Measurements from ENCODE around the gene SNX3.
A peak's percentile ranks its signal among the peaks of the same experiment; 100 is the strongest.
"Not testable (repeated sequence)": the region's sequence is repeated elsewhere in the genome, so short reads cannot be mapped to it uniquely, and the experiment has no call there.

The SNX3 gene

GRCh38 chr6:108294297-108294726, 33.5 kb upstream of the SNX3 start:
- TF ChIP-seq CTCF (IDR thresholded peaks at IDR 0.05; ENCODE audit: low read depth, low read length, missing control alignments) = no peak
- no peak for DNase-seq (ENCODE audit: low read depth)
- H3K4me3 ChIP-seq (ENCODE audit: low read depth, low read length) = peak overlapping the region; percentile 82

- peak overlapping the region; percentile 82 for H3K4me3 ChIP-seq (ENCODE audit: low read depth, low read length)
Measured at GRCh38 chr6:108293527-108294296, 32.9 kb upstream of the SNX3 start.

GRCh38 chr6:108292561-108292960, 31.7 kb upstream of the SNX3 start:
- not testable (repeated sequence) for DNase-seq (ENCODE audit: low read depth); H3K4me3 ChIP-seq (ENCODE audit: low read depth, low read length)

More at GRCh38 chr6:108293527-108294296, 32.9 kb upstream of the SNX3 start:
- no peak for TF ChIP-seq CTCF (IDR thresholded peaks at IDR 0.05; ENCODE audit: low read depth, low read length, missing control alignments)
- no peak for DNase-seq (ENCODE audit: low read depth)

GRCh38 chr6:108291091-108291490, 30.3 kb upstream of the SNX3 start:
- no peak for TF ChIP-seq CTCF (IDR thresholded peaks at IDR 0.05; ENCODE audit: low read depth, low read length, missing control alignments)
- no peak for DNase-seq (ENCODE audit: low read depth)
- H3K4me3 ChIP-seq (ENCODE audit: low read depth, low read length) = no peak overlapping the region

- H3K4me3 ChIP-seq (ENCODE audit: low read depth, low read length) = no peak overlapping the region
- TF ChIP-seq CTCF (IDR thresholded peaks at IDR 0.05; ENCODE audit: low read depth, low read length, missing control alignments) = no peak
- no peak for DNase-seq (ENCODE audit: low read depth)
Measured at GRCh38 chr6:108288742-108289141, 27.9 kb upstream of the SNX3 start.

- no peak for TF ChIP-seq CTCF (IDR thresholded peaks at IDR 0.05; ENCODE audit: low read depth, low read length, missing control alignments)
- no peak for DNase-seq (ENCODE audit: low read depth)
- no peak overlapping the region for H3K4me3 ChIP-seq (ENCODE audit: low read depth, low read length)
Measured at GRCh38 chr6:108287373-108287772, 26.5 kb upstream of the SNX3 start.

GRCh38 chr6:108286366-108286765, 25.5 kb upstream of the SNX3 start:
- no peak for DNase-seq (ENCODE audit: low read depth)
- TF ChIP-seq CTCF (IDR thresholded peaks at IDR 0.05; ENCODE audit: low read depth, low read length, missing control alignments) = no peak
- no peak overlapping the region for H3K4me3 ChIP-seq (ENCODE audit: low read depth, low read length)

Data from GM12864 (cell line).